HG03354 (cell line): ENCODE results near the gene FAM171A2.
"Not testable (repeated sequence)": the region's sequence is repeated elsewhere in the genome, so short reads cannot be mapped to it uniquely, and the experiment has no call there.

ENCODE experiments used
- ATAC-seq: cut with Tn5 transposase; IDR thresholded peaks from one replicate; pipeline ENCODE4 v1.9.1; 2021; ENCODE audit warnings: mild to moderate bottlenecking; ENCODE audit not compliant: unreplicated experiment, poor library complexity, severe bottlenecking

The FAM171A2 gene

GRCh38 chr17:44384281-44384822 lies 20.7 kb upstream of the FAM171A2 start:
- ATAC-seq, result no peak

GRCh38 chr17:44383861-44384260 lies 20.2 kb upstream of the FAM171A2 start:
- ATAC-seq, result no peak

GRCh38 chr17:44383363-44383762 lies 19.7 kb upstream of the FAM171A2 start:
- ATAC-seq, result no peak

- no peak for ATAC-seq
These were observed 19.3 kb upstream of the FAM171A2 start for GRCh38 chr17:44382917-44383316.

- no peak for ATAC-seq
These were observed 18.2 kb upstream of the FAM171A2 start for GRCh38 chr17:44381810-44382305.

GRCh38 chr17:44380767-44381166 lies 17.1 kb upstream of the FAM171A2 start:
- no peak for ATAC-seq

- no peak for ATAC-seq
These were observed 16.2 kb upstream of the FAM171A2 start for GRCh38 chr17:44379887-44380286.

GRCh38 chr17:44378171-44378705 lies 14.6 kb upstream of the FAM171A2 start:
- no peak for ATAC-seq

- no peak for ATAC-seq
These were observed 13.1 kb upstream of the FAM171A2 start for GRCh38 chr17:44376779-44377178.

- ATAC-seq, result no peak
These were observed 12.5 kb upstream of the FAM171A2 start for GRCh38 chr17:44376124-44376523.

- ATAC-seq, result no peak
These were observed 11.8 kb upstream of the FAM171A2 start for GRCh38 chr17:44375196-44376017.

GRCh38 chr17:44374306-44375195 lies 10.9 kb upstream of the FAM171A2 start:
- ATAC-seq, result no peak

GRCh38 chr17:44372036-44372435 lies 8.4 kb upstream of the FAM171A2 start:
- no peak for ATAC-seq

GRCh38 chr17:44369414-44370023 lies 5.9 kb upstream of the FAM171A2 start:
- ATAC-seq, result not testable (repeated sequence)

- ATAC-seq, result not testable (repeated sequence)
These were observed 5.0 kb upstream of the FAM171A2 start for GRCh38 chr17:44368391-44369243.

GRCh38 chr17:44367231-44367979 lies 3.8 kb upstream of the FAM171A2 start:
- no peak for ATAC-seq

- not testable (repeated sequence) for ATAC-seq
These were observed 1.4 kb upstream of the FAM171A2 start for GRCh38 chr17:44365051-44365450.

GRCh38 chr17:44362949-44363612 lies 572 bp downstream of the FAM171A2 start:
- ATAC-seq, result no peak
